Right renal pelvis (tissue), 4 donors: ENCODE results near the gene KIFC3. TPM values are rescaled to one million over a fixed set of nuclear protein-coding genes. Genes with fewer than 3 reads are reported as not detected.
"Not testable (repeated sequence)": the region's sequence is repeated elsewhere in the genome, so short reads cannot be mapped to it uniquely, and the experiment has no call there.

Experiments used
- DNase-seq, 4 donors: peaks; one replicate each; pipeline ENCODE4 v3.0.0-alpha.2; 2013; ENCODE audit warnings: low read depth in 4 of 4, low spot score in 3 of 4, missing footprints in 1 of 4
- polyA plus RNA-seq, 4 donors: library from polyadenylated mRNA; unstranded; fragments of 120-200 nt; gene quantifications; one replicate each; pipeline ENCODE4 v1.2.1, GENCODE V29; 2013; ENCODE audit not compliant: insufficient read length in 4 of 4

The KIFC3 gene
- polyA plus RNA-seq, result 10 to 100 TPM; 48.6 to 67.8 (median 50.9) TPM

DNA sequence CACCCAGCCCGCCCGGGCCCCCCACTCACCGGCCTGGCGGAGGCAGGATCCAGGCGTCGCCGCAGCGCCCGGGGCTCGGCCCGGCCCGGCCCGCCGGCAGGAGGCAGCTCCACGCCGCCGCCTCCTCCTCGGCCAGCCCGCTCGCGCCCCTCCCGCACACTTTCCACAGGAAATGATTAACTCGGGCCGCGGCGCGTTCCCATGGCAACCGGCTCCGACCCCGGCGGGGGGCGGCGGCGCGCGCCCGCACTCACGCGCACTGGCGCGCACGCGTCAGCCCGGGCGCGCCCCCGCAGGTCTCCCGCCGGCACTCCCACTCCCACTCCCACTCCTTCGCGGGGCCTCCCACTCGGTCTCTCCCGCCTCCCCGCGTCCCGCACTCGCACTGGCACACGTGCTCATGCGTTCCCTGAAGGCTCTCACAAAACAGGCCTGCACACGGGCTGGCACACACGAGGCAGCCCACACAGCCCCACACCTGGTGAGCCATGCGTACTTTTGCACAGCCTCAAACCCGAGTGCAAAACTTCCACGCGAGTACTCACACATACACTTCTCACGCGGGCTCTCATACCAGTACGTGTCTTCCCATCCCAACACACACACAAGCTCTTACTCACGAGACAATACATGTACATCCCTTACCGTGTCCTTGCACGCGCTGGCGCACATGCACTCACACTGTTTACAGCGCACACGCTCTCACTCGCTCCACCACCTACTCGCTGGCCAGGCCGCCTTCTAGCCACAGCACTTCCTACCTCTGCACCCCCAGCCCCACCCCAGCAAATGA is at the start of gene KIFC3:
Gene KIFC3 (minus strand): TSS at position 151 of the 793 bp plus-strand sequence. CDS start 4,248 bp downstream, outside the sequence.
- DNase-seq, result peak in 1 of 4 donors; percentile 71

GRCh38 chr16:57848181-57848580 is 45.9 kb upstream of the KIFC3 start:
- no peak for DNase-seq

GRCh38 chr16:57846931-57847330 is 44.6 kb upstream of the KIFC3 start:
- DNase-seq, result not testable (repeated sequence)

GRCh38 chr16:57846078-57846697 is 43.9 kb upstream of the KIFC3 start:
- no peak for DNase-seq

- DNase-seq, result no peak
These were observed 42.8 kb upstream of the KIFC3 start for GRCh38 chr16:57845115-57845514.

DNA sequence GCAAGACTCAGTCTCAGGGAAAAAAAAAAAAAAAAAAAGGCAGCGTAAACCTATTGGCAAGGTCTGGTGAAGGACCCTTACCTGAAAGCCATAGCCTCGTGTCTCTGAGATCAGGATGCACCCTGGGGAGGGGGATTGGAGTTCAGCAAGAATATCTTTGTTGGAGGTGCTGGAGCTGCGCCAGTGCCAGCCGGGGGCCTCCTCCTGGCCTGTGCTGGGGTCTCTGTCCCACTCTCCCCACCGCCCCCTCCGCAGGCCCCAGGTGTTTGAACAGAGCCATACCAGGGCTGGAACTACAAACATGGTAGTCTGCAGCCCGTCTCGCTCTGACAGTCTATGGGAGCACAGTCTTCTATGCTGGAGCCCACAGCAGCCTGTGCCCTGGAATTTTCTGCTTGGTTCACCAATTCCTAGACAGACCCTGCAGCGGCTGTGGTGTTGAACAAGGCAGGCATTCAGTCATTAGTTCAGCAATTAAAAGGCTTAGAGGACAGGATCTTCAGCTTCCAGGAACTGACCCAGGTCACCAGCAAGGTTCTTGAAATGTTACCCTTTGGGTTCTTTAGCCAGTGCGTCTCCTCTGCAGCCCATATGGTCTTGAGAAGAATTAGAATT is 42.2 kb upstream of the KIFC3 start:
- no peak for DNase-seq

- no peak for DNase-seq
These were observed 41.1 kb upstream of the KIFC3 start for GRCh38 chr16:57843400-57843799.

- DNase-seq, result no peak
These were observed 40.3 kb upstream of the KIFC3 start for GRCh38 chr16:57842601-57843000.

DNA sequence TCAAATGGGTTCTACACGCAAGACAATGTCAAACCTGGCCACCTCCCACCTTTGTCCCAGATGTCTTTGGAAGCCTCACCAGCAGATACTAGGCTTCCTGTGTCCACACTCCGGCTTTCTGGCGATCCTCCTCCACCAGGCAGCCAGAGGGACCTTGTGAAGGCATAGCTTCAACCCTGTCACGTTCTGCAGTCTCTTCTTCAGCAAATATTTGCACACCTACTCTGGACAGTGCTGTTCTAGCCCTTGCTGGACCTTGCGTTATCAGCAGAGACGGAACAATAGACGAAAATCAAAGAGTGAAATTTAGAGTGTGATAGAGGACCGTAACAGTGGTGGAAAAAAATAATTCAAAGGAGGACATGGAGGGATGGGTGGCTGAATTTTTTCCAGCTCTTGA is 38.5 kb upstream of the KIFC3 start:
- no peak for DNase-seq

- DNase-seq, result no peak
These were observed 35.9 kb upstream of the KIFC3 start for GRCh38 chr16:57838161-57838560.

- DNase-seq, result no peak
These were observed 35.2 kb upstream of the KIFC3 start for GRCh38 chr16:57837305-57838125.

DNA sequence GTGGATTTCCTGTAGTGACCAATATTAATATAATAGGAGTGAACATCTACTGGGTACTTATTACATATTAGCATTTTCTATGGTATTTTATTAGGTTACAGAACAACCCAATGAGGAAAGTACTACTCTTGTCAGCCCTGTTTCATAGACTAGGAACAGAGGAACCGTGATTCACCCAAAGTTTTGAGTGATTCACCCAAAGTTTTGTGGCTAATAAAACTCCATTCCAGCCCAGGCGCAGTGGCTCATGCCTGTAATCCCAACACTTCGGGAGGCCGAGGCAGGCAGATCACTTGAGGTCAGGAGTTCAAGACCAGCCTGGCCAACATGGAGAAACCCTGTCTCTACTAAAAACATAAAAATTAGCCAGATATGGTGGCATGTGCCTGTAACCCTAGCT is 33.1 kb upstream of the KIFC3 start:
- not testable (repeated sequence) for DNase-seq

DNA sequence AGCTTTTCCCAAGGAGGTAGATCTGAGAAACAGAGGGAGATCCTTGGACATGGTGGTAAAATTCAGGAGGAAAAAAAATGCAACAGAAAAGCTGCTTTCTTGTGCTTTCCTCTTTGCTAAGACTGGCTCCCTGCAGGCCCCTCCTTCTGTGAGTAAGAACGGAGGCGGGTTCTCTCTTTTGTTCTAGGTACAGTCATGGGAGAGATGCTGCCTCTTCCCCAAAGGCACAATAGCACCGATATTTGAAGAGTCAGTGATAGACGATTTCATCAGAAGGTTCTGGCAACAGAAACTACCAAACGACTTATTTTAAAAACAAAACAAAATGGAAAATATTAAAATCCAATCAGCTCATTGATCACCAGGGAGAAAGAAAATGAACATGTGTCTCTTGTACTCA is 32.6 kb upstream of the KIFC3 start:
- DNase-seq, result no peak

DNA sequence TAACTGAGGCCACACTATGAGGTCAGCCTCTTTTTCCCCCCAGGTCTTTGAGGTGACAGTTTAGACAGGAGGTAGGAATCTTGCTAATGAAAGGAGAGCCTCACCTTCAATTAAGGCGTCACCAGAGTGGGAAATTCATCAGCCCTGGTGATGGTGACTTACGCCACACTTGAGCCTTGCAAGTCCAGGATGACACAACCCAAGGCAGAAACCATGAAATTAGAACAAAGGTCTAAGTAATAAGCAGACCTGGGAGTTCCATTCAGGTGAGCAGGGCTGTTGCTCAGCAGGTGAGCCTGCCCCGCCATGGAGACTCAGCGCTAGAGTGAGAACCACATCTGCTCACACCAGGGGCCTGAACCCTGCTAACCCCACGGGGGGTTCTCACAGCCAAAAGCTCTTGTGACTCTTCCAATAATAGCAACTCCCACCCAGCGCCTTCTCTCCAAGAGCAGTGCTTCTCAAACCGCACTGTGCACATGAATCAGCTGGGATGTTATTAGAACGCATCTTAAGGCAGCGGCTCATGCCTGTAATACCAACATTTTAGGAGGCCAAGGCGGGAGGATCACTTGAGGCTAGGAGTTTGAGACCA is 28.7 kb upstream of the KIFC3 start:
- no peak for DNase-seq

DNA sequence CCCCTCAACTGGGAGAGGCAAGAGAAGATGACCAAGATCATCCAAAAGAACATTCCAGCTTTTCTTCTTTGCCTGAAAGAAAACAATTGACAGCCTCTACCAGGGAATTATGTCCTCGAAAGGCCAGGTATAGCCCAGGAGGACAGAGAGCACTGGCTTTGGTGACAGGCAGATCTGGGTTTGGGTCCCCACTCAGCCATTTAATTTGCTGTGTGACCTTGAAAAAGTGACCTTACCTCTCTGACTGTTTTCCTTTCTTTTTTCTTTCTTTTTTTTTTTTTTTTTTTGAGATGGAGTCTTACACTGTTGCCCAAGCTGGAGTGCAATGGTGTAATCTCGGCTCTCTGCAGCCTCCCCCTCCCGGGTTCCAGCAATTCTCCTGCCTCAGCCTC is 27.7 kb upstream of the KIFC3 start:
- DNase-seq, result no peak

GRCh38 chr16:57828272-57829161 is 26.2 kb upstream of the KIFC3 start:
- no peak for DNase-seq

DNA sequence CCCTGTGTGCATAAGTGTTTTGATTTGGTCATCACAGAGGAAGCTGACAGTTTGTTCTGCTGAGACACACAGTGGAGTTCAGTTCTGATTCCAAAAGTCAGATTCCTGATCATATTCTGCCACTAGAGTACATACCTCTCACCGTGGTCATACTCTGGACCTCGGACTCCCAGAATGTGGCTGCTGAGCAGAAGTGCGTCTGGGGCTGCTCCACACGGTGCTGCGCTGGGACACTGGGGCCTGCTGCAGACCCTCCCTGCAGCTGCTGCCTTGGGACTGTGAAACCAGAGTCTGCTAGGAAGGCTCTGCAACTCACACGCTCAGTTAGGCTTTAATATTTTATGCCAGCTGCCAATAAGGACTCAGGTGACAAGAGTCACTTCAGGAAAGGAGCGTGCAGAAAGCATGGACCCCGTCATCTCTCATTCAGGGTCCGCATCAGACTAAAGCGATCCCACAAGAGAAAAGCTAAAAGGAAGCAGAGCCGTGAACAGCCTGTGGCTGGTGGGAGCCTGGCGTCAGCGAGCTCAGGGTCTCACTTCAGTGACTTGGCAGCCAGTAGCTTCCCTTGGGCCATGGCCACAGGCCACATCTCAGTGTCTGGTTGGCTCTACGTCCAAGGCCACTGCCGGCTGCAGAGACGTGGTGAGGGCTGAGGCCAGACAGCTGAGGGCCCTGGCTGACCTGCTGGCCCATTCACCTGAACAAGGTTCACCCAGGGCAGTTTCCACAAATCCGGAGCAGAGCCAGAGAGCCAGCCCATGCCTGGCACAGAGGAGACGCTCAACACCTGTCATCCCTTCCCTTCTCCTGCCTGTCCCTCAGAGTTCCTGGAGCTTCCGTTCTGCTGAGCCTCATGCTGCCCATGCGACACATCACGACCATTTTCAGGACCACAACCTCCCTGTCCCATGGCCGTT is 24.7 kb upstream of the KIFC3 start:
- DNase-seq, result no peak

DNA sequence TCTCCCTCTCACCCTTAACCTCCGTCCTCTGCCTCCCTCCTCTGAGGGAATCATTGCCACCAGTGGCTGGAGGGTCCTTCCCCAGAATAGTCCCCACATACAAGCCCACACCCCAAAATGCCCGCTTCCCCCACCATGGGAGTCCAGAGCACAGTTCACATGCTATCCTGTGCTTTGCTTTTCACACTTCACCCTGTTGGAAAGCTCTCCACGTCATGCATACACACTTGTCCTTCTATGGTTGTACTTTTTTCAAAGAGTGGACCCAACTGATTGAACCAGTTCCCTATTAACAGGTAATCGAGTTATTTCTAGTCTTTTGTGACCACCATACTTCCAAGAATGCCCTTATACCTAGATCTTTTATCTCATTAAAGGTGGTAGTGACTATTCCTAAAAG is 23.8 kb upstream of the KIFC3 start:
- DNase-seq, result no peak
